ENCODE data around the gene MMAB. TPM values are rescaled to one million over a fixed set of nuclear protein-coding genes. Genes with fewer than 3 reads are reported as not detected.

MMAB gene
- total RNA-seq, 1 donor: 5.2 TPM

DNA sequence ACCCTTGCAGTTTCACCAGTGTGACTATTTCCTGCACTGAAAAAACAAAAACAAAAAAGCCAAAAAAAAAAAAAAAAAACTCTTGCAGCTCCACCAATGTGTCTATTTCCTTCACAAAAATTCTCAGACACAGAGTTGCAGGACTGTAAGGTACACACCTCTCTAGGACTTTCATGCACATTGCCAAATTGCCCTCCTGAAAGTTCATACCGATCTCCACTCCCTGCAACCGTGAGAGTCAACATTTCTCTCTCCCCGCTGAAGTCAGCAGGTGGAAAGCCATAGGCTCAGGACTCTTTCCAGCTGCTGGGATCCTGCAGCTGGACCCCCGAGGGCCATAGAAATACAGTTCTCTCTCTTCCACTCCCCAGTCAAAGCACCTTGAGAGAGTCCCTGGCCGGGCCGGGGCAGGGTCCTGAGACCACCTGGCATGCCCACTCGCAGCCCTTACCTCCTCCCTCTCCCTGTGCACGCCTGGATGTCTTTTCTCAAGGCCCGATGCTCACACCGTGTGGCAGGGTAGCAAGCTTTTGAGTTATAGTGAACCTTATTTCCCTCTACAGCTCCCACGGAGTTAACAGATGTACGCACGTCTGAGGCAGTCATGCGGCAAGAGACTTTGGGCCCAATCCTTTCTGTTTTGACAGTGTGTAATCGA, 23.6 kb downstream of the MMAB start:
- Histone ChIP-seq H3K27me3 (ENCODE audit: insufficient read depth, low read length) (no peaks in the 10 kb centered on the region), H3K9me3 (ENCODE audit: low read depth, low read length) (no peaks in the 10 kb centered on the region), H3K4me3 (ENCODE audit: low read length) (no peak overlapping the region)

GRCh38 chr12:109548258-109548657, 25.0 kb downstream of the MMAB start:
- Histone ChIP-seq H3K4me1 (ENCODE audit: insufficient read depth, low read length) (peaks cover 7% of the 10 kb centered on the region), H3K4me3 (ENCODE audit: low read length) (no peak overlapping the region), H3K27me3 (ENCODE audit: insufficient read depth, low read length) (no peaks in the 10 kb centered on the region), H3K9me3 (ENCODE audit: low read depth, low read length) (no peaks in the 10 kb centered on the region)

More for the DNA sequence above, 23.6 kb downstream of the MMAB start:
- peaks cover 6% of the 10 kb centered on the region for H3K4me1 ChIP-seq (ENCODE audit: insufficient read depth, low read length)

GRCh38 chr12:109547286-109547685, 26.0 kb downstream of the MMAB start:
- H3K9me3 ChIP-seq (ENCODE audit: low read depth, low read length): no peaks in the 10 kb centered on the region
- H3K4me1 ChIP-seq (ENCODE audit: insufficient read depth, low read length): peaks cover 7% of the 10 kb centered on the region
- H3K4me3 ChIP-seq (ENCODE audit: low read length): no peak overlapping the region
- H3K27me3 ChIP-seq (ENCODE audit: insufficient read depth, low read length): no peaks in the 10 kb centered on the region

- peaks cover 7% of the 10 kb centered on the region for H3K4me1 ChIP-seq (ENCODE audit: insufficient read depth, low read length)
- no peaks in the 10 kb centered on the region for H3K9me3 ChIP-seq (ENCODE audit: low read depth, low read length)
- no peaks in the 10 kb centered on the region for H3K27me3 ChIP-seq (ENCODE audit: insufficient read depth, low read length)
- H3K4me3 ChIP-seq (ENCODE audit: low read length): no peak overlapping the region
Observed at GRCh38 chr12:109545826-109546225, 27.5 kb downstream of the MMAB start.

GRCh38 chr12:109544955-109545531, 28.3 kb downstream of the MMAB start:
- Histone ChIP-seq H3K9me3 (ENCODE audit: low read depth, low read length) (no peaks in the 10 kb centered on the region), H3K27me3 (ENCODE audit: insufficient read depth, low read length) (no peaks in the 10 kb centered on the region), H3K4me1 (ENCODE audit: insufficient read depth, low read length) (peaks cover 7% of the 10 kb centered on the region), H3K4me3 (ENCODE audit: low read length) (no peak overlapping the region)

GRCh38 chr12:109542876-109543275, 30.4 kb downstream of the MMAB start:
- H3K4me3 ChIP-seq (ENCODE audit: low read length): no peak overlapping the region
- H3K4me1 ChIP-seq (ENCODE audit: insufficient read depth, low read length): peaks cover 7% of the 10 kb centered on the region
- H3K9me3 ChIP-seq (ENCODE audit: low read depth, low read length): no peaks in the 10 kb centered on the region
- no peaks in the 10 kb centered on the region for H3K27me3 ChIP-seq (ENCODE audit: insufficient read depth, low read length)

GRCh38 chr12:109542014-109542413, 31.3 kb downstream of the MMAB start:
- H3K4me3 ChIP-seq (ENCODE audit: low read length): no peak overlapping the region
- H3K27me3 ChIP-seq (ENCODE audit: insufficient read depth, low read length): no peaks in the 10 kb centered on the region
- H3K9me3 ChIP-seq (ENCODE audit: low read depth, low read length): no peaks in the 10 kb centered on the region
- peaks cover 7% of the 10 kb centered on the region for H3K4me1 ChIP-seq (ENCODE audit: insufficient read depth, low read length)

- peaks cover 7% of the 10 kb centered on the region for H3K4me1 ChIP-seq (ENCODE audit: insufficient read depth, low read length)
- no peaks in the 10 kb centered on the region for H3K9me3 ChIP-seq (ENCODE audit: low read depth, low read length)
- no peak overlapping the region for H3K4me3 ChIP-seq (ENCODE audit: low read length)
- no peaks in the 10 kb centered on the region for H3K27me3 ChIP-seq (ENCODE audit: insufficient read depth, low read length)
Observed at GRCh38 chr12:109541413-109541726, 31.9 kb downstream of the MMAB start.

GRCh38 chr12:109540526-109541412, 32.5 kb downstream of the MMAB start:
- Histone ChIP-seq H3K27me3 (ENCODE audit: insufficient read depth, low read length) (no peaks in the 10 kb centered on the region), H3K4me1 (ENCODE audit: insufficient read depth, low read length) (peaks cover 7% of the 10 kb centered on the region), H3K4me3 (ENCODE audit: low read length) (no peak overlapping the region), H3K9me3 (ENCODE audit: low read depth, low read length) (no peaks in the 10 kb centered on the region)

GRCh38 chr12:109539508-109539907, 33.8 kb downstream of the MMAB start:
- Histone ChIP-seq H3K4me3 (ENCODE audit: low read length) (no peak overlapping the region), H3K27me3 (ENCODE audit: insufficient read depth, low read length) (no peaks in the 10 kb centered on the region), H3K9me3 (ENCODE audit: low read depth, low read length) (no peaks in the 10 kb centered on the region), H3K4me1 (ENCODE audit: insufficient read depth, low read length) (no peaks in the 10 kb centered on the region)

DNA sequence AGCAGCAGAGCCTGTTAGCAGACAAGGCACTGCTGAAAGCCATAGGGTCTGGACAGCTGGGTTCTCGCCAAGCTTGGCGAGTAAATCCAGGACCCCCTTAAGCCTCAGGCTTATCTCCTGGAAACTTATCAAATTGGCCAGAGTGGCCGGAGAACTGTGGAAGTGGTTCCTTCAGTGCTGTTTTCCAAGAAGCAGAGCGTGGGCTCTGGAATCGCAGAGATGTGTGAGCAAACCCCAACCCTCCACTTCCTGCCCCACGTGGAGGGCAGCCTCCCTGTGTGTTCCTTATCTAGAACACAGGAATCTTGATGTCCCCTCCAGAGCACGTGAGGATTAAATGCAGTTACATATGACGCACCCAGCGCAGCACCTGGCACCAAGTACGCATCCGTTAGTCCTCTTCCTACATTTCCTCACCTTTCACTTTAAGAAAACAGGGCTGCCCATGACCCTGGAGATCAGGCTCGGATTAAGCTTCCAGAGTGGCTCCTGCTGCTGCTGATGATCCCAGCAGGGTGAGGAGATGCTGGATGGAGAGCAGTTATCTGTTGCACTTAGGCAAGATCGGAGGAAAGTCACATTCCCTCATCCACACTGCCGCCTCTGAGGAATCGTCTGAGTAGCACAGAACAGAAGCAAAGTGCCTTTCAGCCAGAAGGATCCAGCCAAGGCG, 35.0 kb downstream of the MMAB start:
- H3K9me3 ChIP-seq (ENCODE audit: low read depth, low read length): no peaks in the 10 kb centered on the region
- no peak overlapping the region for H3K4me3 ChIP-seq (ENCODE audit: low read length)
- H3K27me3 ChIP-seq (ENCODE audit: insufficient read depth, low read length): no peaks in the 10 kb centered on the region
- H3K4me1 ChIP-seq (ENCODE audit: insufficient read depth, low read length): no peaks in the 10 kb centered on the region

DNA sequence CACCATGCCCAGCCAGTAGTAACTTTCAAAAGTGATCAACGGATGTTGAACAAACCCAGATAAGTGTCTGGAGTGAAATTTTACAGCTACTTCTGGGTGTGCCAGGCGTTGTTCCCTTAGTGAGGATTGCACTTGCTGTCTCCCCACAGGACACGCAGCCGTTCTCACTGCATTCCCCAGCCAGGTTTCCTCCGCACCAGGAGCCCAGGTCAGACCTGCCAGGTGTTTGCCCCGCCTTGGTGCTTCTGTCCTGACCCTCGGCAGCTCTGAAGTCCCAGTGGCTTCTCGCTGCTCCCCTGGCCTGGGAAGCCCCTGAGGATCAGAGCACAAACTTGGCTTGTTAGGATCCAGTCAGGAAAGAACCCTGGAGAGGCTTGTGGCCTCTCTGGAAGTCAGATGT, 36.2 kb downstream of the MMAB start:
- Histone ChIP-seq H3K9me3 (ENCODE audit: low read depth, low read length) (no peaks in the 10 kb centered on the region), H3K4me1 (ENCODE audit: insufficient read depth, low read length) (no peaks in the 10 kb centered on the region), H3K27me3 (ENCODE audit: insufficient read depth, low read length) (no peaks in the 10 kb centered on the region), H3K4me3 (ENCODE audit: low read length) (no peak overlapping the region)

GRCh38 chr12:109535863-109536250, 37.4 kb downstream of the MMAB start:
- no peaks in the 10 kb centered on the region for H3K9me3 ChIP-seq (ENCODE audit: low read depth, low read length)
- no peaks in the 10 kb centered on the region for H3K27me3 ChIP-seq (ENCODE audit: insufficient read depth, low read length)
- H3K4me1 ChIP-seq (ENCODE audit: insufficient read depth, low read length): no peaks in the 10 kb centered on the region
- H3K4me3 ChIP-seq (ENCODE audit: low read length): no peak overlapping the region

DNA sequence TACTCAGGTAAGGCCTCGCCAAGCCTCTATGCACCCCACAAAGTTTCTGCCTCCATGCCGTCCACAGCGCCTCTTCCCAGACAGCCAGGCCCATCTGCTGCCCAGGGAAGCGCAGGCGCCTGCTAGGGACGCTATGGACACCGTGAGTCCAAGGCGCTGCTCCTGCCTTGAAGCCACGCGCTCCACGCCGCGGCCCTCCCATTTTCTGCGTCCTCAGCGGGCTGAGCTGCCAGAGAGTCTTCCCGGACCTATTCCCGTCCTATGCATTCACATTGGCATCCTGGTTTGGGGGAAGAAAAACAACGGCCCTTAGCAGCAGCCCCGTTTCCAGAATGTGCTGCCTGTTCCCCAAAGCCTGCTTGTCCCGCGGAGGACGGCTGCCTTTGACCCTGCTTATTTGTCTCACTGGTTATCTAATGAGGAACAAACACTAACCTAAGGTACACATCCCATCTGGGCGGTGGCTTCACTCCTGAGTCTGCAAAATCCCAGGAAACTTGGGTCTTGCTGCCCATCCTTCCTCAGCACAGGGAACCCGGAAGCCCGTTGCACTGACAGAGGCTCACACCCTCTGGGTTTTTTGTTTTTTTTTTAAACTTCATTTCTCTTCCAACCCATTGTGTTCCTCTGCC, 38.0 kb downstream of the MMAB start:
- Histone ChIP-seq H3K4me1 (ENCODE audit: insufficient read depth, low read length) (no peaks in the 10 kb centered on the region), H3K9me3 (ENCODE audit: low read depth, low read length) (no peaks in the 10 kb centered on the region), H3K4me3 (ENCODE audit: low read length) (no peak overlapping the region), H3K27me3 (ENCODE audit: insufficient read depth, low read length) (no peaks in the 10 kb centered on the region)

- Histone ChIP-seq H3K9me3 (ENCODE audit: low read depth, low read length) (no peaks in the 10 kb centered on the region), H3K4me3 (ENCODE audit: low read length) (no peak overlapping the region), H3K27me3 (ENCODE audit: insufficient read depth, low read length) (no peaks in the 10 kb centered on the region), H3K4me1 (ENCODE audit: insufficient read depth, low read length) (no peaks in the 10 kb centered on the region)
Observed at GRCh38 chr12:109534456-109534855, 38.8 kb downstream of the MMAB start.
